DND-41 (cell line): ENCODE measurements around the gene ST8SIA3.

ENCODE experiments used
- ATAC-seq: fragments of 200-7000 bp; cut with Tn5 transposase; 3 replicates; pipeline ENCODE4 v1.9.1; 2021; ENCODE audit warnings: low read depth; ENCODE audit not compliant: insufficient read depth
- DNase-seq: peaks from one replicate; pipeline ENCODE4 v3.0.0-alpha.2; 2020
- H2AFZ ChIP-seq: 2 replicates; pipeline ENCODE4 v1.6.0; 2012; ENCODE audit warnings: low read depth, low read length
- H3K27ac ChIP-seq: 2 replicates; pipeline ENCODE4 v1.5.1; 2012; ENCODE audit warnings: low read length, inconsistent platforms
- H3K27me3 ChIP-seq: fragments of 200-600 bp; sonication (generic); 2 replicates; pipeline ENCODE4 v1.6.0; 2012; ENCODE audit warnings: low read length, mild to moderate bottlenecking, inconsistent platforms; ENCODE audit not compliant: insufficient read depth, poor library complexity
- H3K36me3 ChIP-seq: 2 replicates; pipeline ENCODE4 v1.5.1; 2012; ENCODE audit warnings: low read length, inconsistent platforms; ENCODE audit not compliant: insufficient read depth
- H3K4me1 ChIP-seq: 2 replicates; pipeline ENCODE4 v1.5.1; 2012; ENCODE audit warnings: mild to moderate bottlenecking, low read length; ENCODE audit not compliant: insufficient read depth
- H3K4me2 ChIP-seq: 2 replicates; pipeline ENCODE4 v1.6.0; 2012; ENCODE audit warnings: mild to moderate bottlenecking, moderate library complexity, low read length, inconsistent platforms; ENCODE audit not compliant: insufficient read depth
- H3K4me3 ChIP-seq, 2 experiments: fragments of 200-600 bp in 1 of 2; shearing (Covaris generic) in 1 of 2; 2 replicates each; pipeline ENCODE4 v1.5.1; 2012 to 2016; ENCODE audit warnings: inconsistent platforms in 2 of 2, low read length in 2 of 2, mild to moderate bottlenecking in 2 of 2, low read depth in 1 of 2, moderate library complexity in 1 of 2
- H3K79me2 ChIP-seq: 2 replicates; pipeline ENCODE4 v1.6.0; 2012; ENCODE audit warnings: low read length, inconsistent platforms; ENCODE audit not compliant: insufficient read depth
- H3K9ac ChIP-seq: 2 replicates; pipeline ENCODE4 v1.6.0; 2012; ENCODE audit warnings: low read depth, mild to moderate bottlenecking, inconsistent platforms, low read length, moderate library complexity
- H3K9me3 ChIP-seq: 2 replicates; pipeline ENCODE4 v1.5.1; 2012; ENCODE audit warnings: low read length, moderate library complexity, mild to moderate bottlenecking, inconsistent platforms; ENCODE audit not compliant: insufficient read depth, severe bottlenecking
- H4K20me1 ChIP-seq: 2 replicates; pipeline ENCODE4 v1.6.0; 2012; ENCODE audit warnings: low read length; ENCODE audit not compliant: insufficient read depth
- EZH2 ChIP-seq: IDR thresholded peaks from 3 replicates; pipeline ENCODE4 v1.6.1; 2012; ENCODE audit warnings: borderline replicate concordance, low read depth, mild to moderate bottlenecking, moderate library complexity, low read length, inconsistent platforms; ENCODE audit not compliant: severe bottlenecking
- TF ChIP-seq, protein P1 (sequence below): IDR thresholded peaks from 2 replicates; pipeline ENCODE4 v1.5.1; 2012; ENCODE audit warnings: borderline replicate concordance, low read length, moderate library complexity, mild to moderate bottlenecking; ENCODE audit not compliant: poor library complexity, severe bottlenecking; ENCODE audit errors: extremely low read depth

ST8SIA3 gene, protein sequence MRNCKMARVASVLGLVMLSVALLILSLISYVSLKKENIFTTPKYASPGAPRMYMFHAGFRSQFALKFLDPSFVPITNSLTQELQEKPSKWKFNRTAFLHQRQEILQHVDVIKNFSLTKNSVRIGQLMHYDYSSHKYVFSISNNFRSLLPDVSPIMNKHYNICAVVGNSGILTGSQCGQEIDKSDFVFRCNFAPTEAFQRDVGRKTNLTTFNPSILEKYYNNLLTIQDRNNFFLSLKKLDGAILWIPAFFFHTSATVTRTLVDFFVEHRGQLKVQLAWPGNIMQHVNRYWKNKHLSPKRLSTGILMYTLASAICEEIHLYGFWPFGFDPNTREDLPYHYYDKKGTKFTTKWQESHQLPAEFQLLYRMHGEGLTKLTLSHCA

DNA sequence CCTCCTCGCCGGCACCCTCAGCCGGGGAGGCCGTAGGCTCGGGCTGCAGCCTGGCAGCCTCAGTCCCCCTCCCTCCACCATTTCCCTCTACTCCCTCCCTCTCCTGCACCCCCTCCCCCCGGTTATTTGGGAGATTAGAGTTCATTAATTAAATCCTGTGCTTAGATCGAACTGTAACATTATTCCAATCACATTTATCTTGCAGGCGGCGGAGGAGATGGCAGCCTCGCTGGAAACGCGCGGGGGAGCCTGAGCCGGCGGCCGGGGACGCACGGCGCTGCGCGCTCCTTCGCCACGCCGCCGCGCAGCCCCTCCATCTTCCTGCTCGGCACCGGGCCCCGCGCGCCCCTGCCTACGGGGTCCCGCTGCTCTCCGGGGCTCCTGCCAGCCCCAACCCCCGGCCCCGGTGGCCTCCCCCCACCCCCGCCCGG, at the start of gene ST8SIA3:
TSS of gene ST8SIA3 (plus strand) at position 287 of the 431 bp plus-strand sequence. CDS start 290 bp downstream, outside the sequence.
- Histone ChIP-seq H3K4me2 (no peak within 1 kb of the TSS), H3K27me3 (no peaks in the 10 kb centered on the region), H4K20me1 (no peaks in the 10 kb centered on the region), H3K9ac (no peak within 1 kb of the TSS), H3K4me3 (no peak within 1 kb of the TSS), H3K27ac (no peak within 1 kb of the TSS), H3K36me3 (no peaks in the 10 kb centered on the region), H3K9me3 (no peaks in the 10 kb centered on the region), H3K4me1 (no peaks in the 10 kb centered on the region), H2AFZ (no peak within 1 kb of the TSS), H3K79me2 (no peaks in the 10 kb centered on the region)
- TF ChIP-seq, protein P1, sequence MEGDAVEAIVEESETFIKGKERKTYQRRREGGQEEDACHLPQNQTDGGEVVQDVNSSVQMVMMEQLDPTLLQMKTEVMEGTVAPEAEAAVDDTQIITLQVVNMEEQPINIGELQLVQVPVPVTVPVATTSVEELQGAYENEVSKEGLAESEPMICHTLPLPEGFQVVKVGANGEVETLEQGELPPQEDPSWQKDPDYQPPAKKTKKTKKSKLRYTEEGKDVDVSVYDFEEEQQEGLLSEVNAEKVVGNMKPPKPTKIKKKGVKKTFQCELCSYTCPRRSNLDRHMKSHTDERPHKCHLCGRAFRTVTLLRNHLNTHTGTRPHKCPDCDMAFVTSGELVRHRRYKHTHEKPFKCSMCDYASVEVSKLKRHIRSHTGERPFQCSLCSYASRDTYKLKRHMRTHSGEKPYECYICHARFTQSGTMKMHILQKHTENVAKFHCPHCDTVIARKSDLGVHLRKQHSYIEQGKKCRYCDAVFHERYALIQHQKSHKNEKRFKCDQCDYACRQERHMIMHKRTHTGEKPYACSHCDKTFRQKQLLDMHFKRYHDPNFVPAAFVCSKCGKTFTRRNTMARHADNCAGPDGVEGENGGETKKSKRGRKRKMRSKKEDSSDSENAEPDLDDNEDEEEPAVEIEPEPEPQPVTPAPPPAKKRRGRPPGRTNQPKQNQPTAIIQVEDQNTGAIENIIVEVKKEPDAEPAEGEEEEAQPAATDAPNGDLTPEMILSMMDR = no peak
- no peak for TF ChIP-seq EZH2
- ATAC-seq (no peak), DNase-seq (no peak)

DNA sequence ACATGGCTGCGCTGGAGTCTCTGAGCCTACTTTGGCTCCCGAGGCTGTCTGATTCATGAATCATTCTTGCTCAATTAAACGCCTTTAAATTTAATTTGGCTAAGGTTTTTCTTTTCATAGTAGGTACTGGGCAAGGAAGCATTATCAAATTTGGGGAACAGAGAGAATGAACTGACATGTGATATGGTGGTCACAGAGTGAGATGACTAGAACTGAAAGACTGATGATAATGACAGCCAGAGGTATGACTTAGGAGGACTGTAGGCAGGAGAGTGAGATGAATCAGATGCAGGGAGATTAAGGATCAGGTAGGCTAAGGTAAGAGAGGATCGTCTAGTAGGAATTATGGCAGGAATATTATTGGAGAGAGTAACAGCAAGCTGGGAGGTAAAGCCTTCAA, 40.9 kb upstream of the ST8SIA3 start:
- Histone ChIP-seq H3K79me2 (no peaks in the 10 kb centered on the region), H2AFZ (no peak overlapping the region), H3K9me3 (no peaks in the 10 kb centered on the region), H3K36me3 (no peaks in the 10 kb centered on the region), H3K27me3 (no peaks in the 10 kb centered on the region), H3K27ac (no peak overlapping the region), H3K4me3 (no peak overlapping the region), H3K4me1 (no peaks in the 10 kb centered on the region), H3K4me2 (no peak overlapping the region), H4K20me1 (no peaks in the 10 kb centered on the region), H3K9ac (no peak overlapping the region)
- no peak for TF ChIP-seq EZH2
- TF ChIP-seq, protein P1 = no peak
- no peak for ATAC-seq
- no peak for DNase-seq

DNA sequence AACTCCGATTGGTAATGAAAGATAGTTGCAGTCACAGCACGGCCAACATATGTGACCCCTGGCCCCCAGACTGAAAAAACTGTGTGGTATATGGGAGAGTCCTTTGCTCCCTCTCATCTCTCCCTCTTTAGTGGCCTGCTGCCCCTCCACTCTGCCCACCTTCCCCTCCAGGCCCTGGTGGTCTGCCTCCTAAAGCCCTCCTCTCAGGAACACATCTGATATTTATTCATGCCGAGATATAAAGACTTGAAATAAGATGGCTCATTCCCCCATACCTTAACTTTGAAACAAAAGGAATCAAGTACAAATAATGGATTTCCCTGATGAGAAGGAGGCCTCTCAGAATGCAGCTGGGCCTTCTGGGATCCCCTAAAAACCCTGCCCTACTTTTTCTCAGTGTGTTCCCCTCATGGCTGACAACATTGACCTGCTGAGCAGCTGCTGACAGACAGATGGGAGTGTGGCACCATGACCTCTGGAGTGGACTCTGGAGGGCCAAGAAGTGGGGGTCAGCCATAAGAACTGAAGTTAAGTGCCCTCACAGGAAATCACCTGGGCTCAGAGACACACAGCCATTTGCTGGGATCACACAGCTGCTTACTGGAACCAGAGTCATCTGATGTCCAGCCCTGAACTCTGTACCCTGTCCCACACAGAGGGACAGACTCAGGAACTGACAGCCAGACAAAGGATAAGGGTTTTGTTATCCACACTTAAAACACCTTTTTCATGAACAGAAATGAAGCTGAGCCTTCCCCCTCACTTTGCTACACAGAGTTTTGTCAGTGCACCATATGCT, 39.8 kb upstream of the ST8SIA3 start:
- Histone ChIP-seq H3K36me3 (no peaks in the 10 kb centered on the region), H2AFZ (no peak overlapping the region), H3K4me2 (no peak overlapping the region), H3K27ac (no peak overlapping the region), H3K27me3 (no peaks in the 10 kb centered on the region), H3K79me2 (no peaks in the 10 kb centered on the region), H3K9ac (no peak overlapping the region), H3K4me1 (no peaks in the 10 kb centered on the region), H3K4me3 (no peak overlapping the region), H4K20me1 (no peaks in the 10 kb centered on the region), H3K9me3 (no peaks in the 10 kb centered on the region)
- ATAC-seq = no peak
- DNase-seq = no peak
- TF ChIP-seq, protein P1 = no peak
- TF ChIP-seq EZH2 = no peak
